IMR-90 (cell line): Measurements from ENCODE around the gene FUT9. TPM values are rescaled to one million over a fixed set of nuclear protein-coding genes. Genes with fewer than 3 reads are reported as not detected.
"Not testable (repeated sequence)": the region's sequence is repeated elsewhere in the genome, so short reads cannot be mapped to it uniquely, and the experiment has no call there.

Experiments used
- ATAC-seq: fragments of 200-7000 bp; cut with Tn5 transposase; 2 replicates; pipeline ENCODE4 v1.9.1; 2020; ENCODE audit warnings: low read depth, mild to moderate bottlenecking, moderate library complexity
- BruUV-seq: library from RNA; stranded (reverse); fragments of 400-500 nt; replicated peaks from 2 replicates; lab custom pipeline; 2021; lab: Mats Ljungman, UMichigan
- CTCF ChIA-PET: fragments of 300-600 bp; formaldehyde crosslinking; extraction: SDS; loops from one replicate; lab custom pipeline; 2021; ENCODE audit warnings: antibody characterized with exemption; lab: Yijun Ruan, JAX
- POLR2A ChIA-PET: fragments of 300-600 bp; sonication (Branson Sonifier 250); formaldehyde crosslinking; loops from one replicate; lab custom pipeline; 2022; ENCODE audit warnings: antibody characterized with exemption; ENCODE audit not compliant: unreplicated experiment; lab: Charles Lee
- DNase-seq: peaks from one replicate; pipeline ENCODE4 v3.0.0; 2013
- H2AFZ ChIP-seq: replicated peaks from 2 replicates; pipeline ENCODE3; 2013; ENCODE audit warnings: low read length, mild to moderate bottlenecking; ENCODE audit not compliant: poor library complexity
- H2AK5ac ChIP-seq: 2 replicates; pipeline ENCODE4 v1.6.1; 2013; ENCODE audit warnings: low read depth, low read length, inconsistent platforms
- H2AK9ac ChIP-seq: replicated peaks from 2 replicates; pipeline ENCODE3; 2013; ENCODE audit warnings: mild to moderate bottlenecking, low read depth, low read length, moderate library complexity; ENCODE audit not compliant: poor library complexity
- H2BK120ac ChIP-seq: 2 replicates; pipeline ENCODE4 v1.6.1; 2013; ENCODE audit warnings: low read depth, low read length, inconsistent platforms
- H2BK15ac ChIP-seq: 3 replicates; pipeline ENCODE4 v1.6.1; 2013; ENCODE audit warnings: low read depth, low read length, inconsistent platforms
- H2BK20ac ChIP-seq: 2 replicates; pipeline ENCODE4 v1.6.1; 2013; ENCODE audit warnings: low read depth, mild to moderate bottlenecking, inconsistent platforms, low read length, moderate library complexity
- H2BK5ac ChIP-seq: 2 replicates; pipeline ENCODE4 v1.6.1; 2013; ENCODE audit warnings: mild to moderate bottlenecking, low read depth, low read length, inconsistent platforms; ENCODE audit not compliant: poor library complexity, severe bottlenecking
- H3K14ac ChIP-seq: replicated peaks from 2 replicates; pipeline ENCODE4 v1.6.1; 2013; ENCODE audit warnings: low read depth, low read length, inconsistent platforms
- H3K18ac ChIP-seq: 2 replicates; pipeline ENCODE4 v1.6.1; 2013; ENCODE audit warnings: low read depth, low read length, control low read depth
- H3K23ac ChIP-seq: 2 replicates; pipeline ENCODE4 v1.6.1; 2013; ENCODE audit warnings: low read depth, low read length, inconsistent platforms
- H3K27ac ChIP-seq: 2 replicates; pipeline ENCODE4 v1.5.1; 2013; ENCODE audit warnings: mild to moderate bottlenecking, control low read depth, low read length; ENCODE audit not compliant: insufficient read depth
- H3K27me3 ChIP-seq: 2 replicates; pipeline ENCODE4 v1.6.1; 2013; ENCODE audit warnings: low read length; ENCODE audit not compliant: control insufficient read depth, insufficient read depth
- H3K36me3 ChIP-seq: 2 replicates; pipeline ENCODE4 v1.6.1; 2013; ENCODE audit warnings: low read length, mixed read lengths; ENCODE audit not compliant: control insufficient read depth, insufficient read depth
- H3K4ac ChIP-seq: 2 replicates; pipeline ENCODE4 v1.6.1; 2013; ENCODE audit warnings: low read depth, low read length, inconsistent platforms
- H3K4me1 ChIP-seq: 2 replicates; pipeline ENCODE4 v1.6.1; 2013; ENCODE audit warnings: low read length, mixed read lengths; ENCODE audit not compliant: control insufficient read depth, insufficient read depth
- H3K4me2 ChIP-seq: 2 replicates; pipeline ENCODE4 v1.6.1; 2013; ENCODE audit warnings: low read depth, mild to moderate bottlenecking, control low read depth, low read length, moderate library complexity
- H3K4me3 ChIP-seq: 2 replicates; pipeline ENCODE4 v1.5.1; 2013; ENCODE audit warnings: low read depth, mild to moderate bottlenecking, control low read depth, low read length, moderate library complexity; ENCODE audit not compliant: insufficient read depth
- H3K56ac ChIP-seq: 2 replicates; pipeline ENCODE4 v1.6.1; 2013; ENCODE audit warnings: low read length, inconsistent platforms; ENCODE audit not compliant: insufficient read depth; ENCODE audit errors: extremely low read depth
- H3K79me1 ChIP-seq, 2 experiments: 2 replicates each; pipeline ENCODE4 v1.6.1; 2013; ENCODE audit warnings: low read length in 2 of 2, inconsistent platforms in 1 of 2, low read depth in 1 of 2
- H3K9ac ChIP-seq: 2 replicates; pipeline ENCODE4 v1.6.1; 2013; ENCODE audit warnings: low read depth, low read length, control low read depth
- H3K9me1 ChIP-seq: 2 replicates; pipeline ENCODE4 v1.6.1; 2013; ENCODE audit warnings: low read length, inconsistent platforms; ENCODE audit not compliant: insufficient read depth
- H3K9me3 ChIP-seq: 2 replicates; pipeline ENCODE4 v1.6.1; 2013; ENCODE audit warnings: low read length; ENCODE audit not compliant: control insufficient read depth, insufficient read depth
- H4K20me1 ChIP-seq: 2 replicates; pipeline ENCODE4 v1.6.1; 2013; ENCODE audit warnings: low read length, inconsistent platforms; ENCODE audit not compliant: insufficient read depth
- H4K5ac ChIP-seq: 2 replicates; pipeline ENCODE4 v1.6.1; 2013; ENCODE audit warnings: mild to moderate bottlenecking, low read depth, low read length, control low read depth
- H4K8ac ChIP-seq, 2 experiments: 2 replicates each; pipeline ENCODE4 v1.6.1; 2013; ENCODE audit warnings: low read depth in 2 of 2, low read length in 2 of 2, control low read depth in 1 of 2, inconsistent platforms in 1 of 2
- H4K91ac ChIP-seq: 2 replicates; pipeline ENCODE4 v1.6.1; 2013; ENCODE audit warnings: low read depth, low read length, inconsistent platforms; ENCODE audit not compliant: insufficient read depth
- WGBS, 2 experiments: methylation state at CpG; one replicate each; pipeline versions ENCODE4 v1.1.5 to v1.1.7; 2013; ENCODE audit warnings: missing lambda C conversion rate in 2 of 2; ENCODE audit not compliant: insufficient read length in 1 of 2; ENCODE audit errors: extremely low coverage in 2 of 2; 5-methylcytosine and 5-hydroxymethylcytosine counted together
- dilution Hi-C: fragments of 300-500 bp; cut with HindIII; formaldehyde crosslinking; loops from one replicate; pipeline ENCODE4 v1.14.3; 2018; ENCODE audit warnings: low sequenced_read_pairs; ENCODE audit not compliant: unreplicated experiment
- in situ Hi-C: fragments of 300-500 bp; cut with MboI; formaldehyde crosslinking; loops from 3 replicates; pipeline ENCODE4 v1.14.3; 2019; ENCODE audit warnings: low sequenced_read_pairs, inconsistent platforms, mixed read lengths
- intact Hi-C: fragments of 100-400 bp; cut with micrococcal nuclease; formaldehyde crosslinking; loops from 2 replicates; pipeline ENCODE4 v1.10.0; 2022
- polyA plus RNA-seq, 3 experiments: library from polyadenylated mRNA; depleted of rRNA; stranded (reverse); fragments of >200 nt; gene quantifications; 2 replicates each; pipeline ENCODE4 v1.2.3, GENCODE V29; 2012; ENCODE audit warnings: low replicate concordance in 1 of 3
- total RNA-seq: library from RNA; depleted of rRNA; stranded (reverse); fragments of >200 nt; gene quantifications from 2 replicates; pipeline ENCODE4 v1.2.3, GENCODE V29; 2012

The FUT9 gene
- total and polyA plus RNA-seq, 2 of the 4 experiments (the other 2 are of a cell fraction) = under 0.01 TPM; not detected in 1

GRCh38 chr6:96260787-96261430, 245.1 kb downstream of the FUT9 start:
- dilution Hi-C loops, POLR2A ChIA-PET, H4K91ac ChIP-seq, H3K27me3 ChIP-seq, CTCF ChIA-PET, H4K5ac ChIP-seq, H3K18ac ChIP-seq, intact Hi-C loops, H2AK9ac ChIP-seq, H3K9me1 ChIP-seq, H3K23ac ChIP-seq, DNase-seq, H4K20me1 ChIP-seq, H3K9ac ChIP-seq, H4K8ac ChIP-seq, H2BK15ac ChIP-seq, H3K56ac ChIP-seq, H2BK120ac ChIP-seq, H3K79me1 ChIP-seq, H3K4me1 ChIP-seq, H2AK5ac ChIP-seq, in situ Hi-C loops, H3K36me3 ChIP-seq, H3K4me3 ChIP-seq, H3K4ac ChIP-seq, H2AFZ ChIP-seq, H2BK5ac ChIP-seq, BruUV-seq, H3K27ac ChIP-seq, H3K4me2 ChIP-seq, H2BK20ac ChIP-seq, H3K14ac ChIP-seq, ATAC-seq: not testable (repeated sequence)
- WGBS, 2 experiments = 100% methylated on average over 4 of the region's 37 CpGs; no CpG with 5 or more reads in 1 of the 2 experiments
- H3K9me3 ChIP-seq = peaks cover 15% of the 10 kb centered on the region
